Vagina (tissue), 2 donors: ENCODE results near the gene AFG3L2.

Experiments used
- CTCF ChIP-seq, 3 experiments: fragments of 450-650 bp in 2 of 3; fragments of 200-600 bp in 1 of 3; sonication (generic) in 1 of 3; IDR thresholded peaks; one replicate each; pipeline ENCODE4 v1.5.1; 2017 to 2019; ENCODE audit warnings: antibody characterized with exemption in 3 of 3, mild to moderate bottlenecking in 2 of 3, moderate library complexity in 2 of 3
- POLR2A ChIP-seq, 2 donors: fragments of 450-650 bp; IDR thresholded peaks; one replicate each; pipeline ENCODE4 v1.6.1; 2017; ENCODE audit warnings: antibody characterized with exemption in 2 of 2, mild to moderate bottlenecking in 2 of 2, moderate library complexity in 2 of 2

DNA sequence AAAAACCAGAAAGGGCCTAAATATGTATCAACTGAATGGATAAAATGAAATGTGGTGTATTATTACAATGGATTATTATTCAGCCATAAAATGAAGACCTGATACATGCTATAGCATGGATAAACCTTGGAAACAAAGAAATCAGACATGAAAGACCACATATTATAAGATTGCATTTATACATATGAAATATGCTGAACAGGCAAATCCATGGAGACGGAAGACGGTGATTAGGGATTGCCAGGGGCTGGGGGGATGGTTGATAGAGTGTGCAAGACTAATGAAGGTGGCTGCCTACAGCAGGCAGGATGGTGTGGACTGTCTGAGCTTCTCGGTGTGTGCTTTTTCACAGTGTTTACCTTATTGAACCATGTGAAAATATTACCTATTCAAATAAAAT is 11.4 kb upstream of the AFG3L2 start:
- TF ChIP-seq CTCF (IDR thresholded peaks at IDR 0.05) (no peak), POLR2A (IDR thresholded peaks at IDR 0.05) (no peak)
